ENCODE results near the gene NET1. TPM values are rescaled to one million over a fixed set of nuclear protein-coding genes. Genes with fewer than 3 reads are reported as not detected.

Gene NET1
- total RNA-seq, 6 experiments from 2014 or later, result 23.0 to 64.5 (median 38.5) TPM

GRCh38 chr10:5411941-5412276, 448 bp upstream of the NET1 start:
- peaks cover 0 to 12% (median 4%) of the 10 kb centered on the region in 4 donors for H3K4me1 ChIP-seq
- ATAC-seq (no peak), DNase-seq (no peak)
- intact Hi-C loops (cut with DNase I), result no loop called here
- no peaks in the 10 kb centered on the region for H3K36me3 ChIP-seq
- H3K27me3 ChIP-seq, result no peaks in the 10 kb centered on the region
- no peaks in the 10 kb centered on the region for H3K9me3 ChIP-seq
- 30% methylated on average over 3 of the region's 3 CpGs for WGBS (ENCODE audit: insufficient coverage, low coverage, low lambda C conversion rate, missing lambda C conversion rate)
- H3K27ac ChIP-seq, result no peak overlapping the region
- H3K4me3 ChIP-seq, result peak overlapping the region in 1 of 3 donors; percentile 61
- no peak for TF ChIP-seq POLR2A (IDR thresholded peaks at IDR 0.05)
- TF ChIP-seq, protein P1, sequence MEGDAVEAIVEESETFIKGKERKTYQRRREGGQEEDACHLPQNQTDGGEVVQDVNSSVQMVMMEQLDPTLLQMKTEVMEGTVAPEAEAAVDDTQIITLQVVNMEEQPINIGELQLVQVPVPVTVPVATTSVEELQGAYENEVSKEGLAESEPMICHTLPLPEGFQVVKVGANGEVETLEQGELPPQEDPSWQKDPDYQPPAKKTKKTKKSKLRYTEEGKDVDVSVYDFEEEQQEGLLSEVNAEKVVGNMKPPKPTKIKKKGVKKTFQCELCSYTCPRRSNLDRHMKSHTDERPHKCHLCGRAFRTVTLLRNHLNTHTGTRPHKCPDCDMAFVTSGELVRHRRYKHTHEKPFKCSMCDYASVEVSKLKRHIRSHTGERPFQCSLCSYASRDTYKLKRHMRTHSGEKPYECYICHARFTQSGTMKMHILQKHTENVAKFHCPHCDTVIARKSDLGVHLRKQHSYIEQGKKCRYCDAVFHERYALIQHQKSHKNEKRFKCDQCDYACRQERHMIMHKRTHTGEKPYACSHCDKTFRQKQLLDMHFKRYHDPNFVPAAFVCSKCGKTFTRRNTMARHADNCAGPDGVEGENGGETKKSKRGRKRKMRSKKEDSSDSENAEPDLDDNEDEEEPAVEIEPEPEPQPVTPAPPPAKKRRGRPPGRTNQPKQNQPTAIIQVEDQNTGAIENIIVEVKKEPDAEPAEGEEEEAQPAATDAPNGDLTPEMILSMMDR (IDR thresholded peaks at IDR 0.05), result no peak

GRCh38 chr10:5413012-5413938, 918 bp downstream of the NET1 start:
- peak overlapping the region; percentile 59 to 63 (median 61) for H3K4me3 ChIP-seq
- DNase-seq, result no peak
- peaks cover 0 to 12% (median 4%) of the 10 kb centered on the region in 4 donors for H3K4me1 ChIP-seq
- no peaks in the 10 kb centered on the region for H3K27me3 ChIP-seq
- H3K27ac ChIP-seq, result peak overlapping the region; percentile 16 to 69 (median 67)
- ATAC-seq, result peak; percentile 26 to 38 (median 30)
- 10% methylated on average over 13 of the region's 20 CpGs for WGBS (ENCODE audit: insufficient coverage, low coverage, low lambda C conversion rate, missing lambda C conversion rate)
- no peaks in the 10 kb centered on the region for H3K36me3 ChIP-seq
- TF ChIP-seq, protein P1 (IDR thresholded peaks at IDR 0.05), result no peak
- TF ChIP-seq POLR2A (IDR thresholded peaks at IDR 0.05), result no peak
- no peaks in the 10 kb centered on the region for H3K9me3 ChIP-seq
- intact Hi-C loops (cut with DNase I), result no loop called here

DNA sequence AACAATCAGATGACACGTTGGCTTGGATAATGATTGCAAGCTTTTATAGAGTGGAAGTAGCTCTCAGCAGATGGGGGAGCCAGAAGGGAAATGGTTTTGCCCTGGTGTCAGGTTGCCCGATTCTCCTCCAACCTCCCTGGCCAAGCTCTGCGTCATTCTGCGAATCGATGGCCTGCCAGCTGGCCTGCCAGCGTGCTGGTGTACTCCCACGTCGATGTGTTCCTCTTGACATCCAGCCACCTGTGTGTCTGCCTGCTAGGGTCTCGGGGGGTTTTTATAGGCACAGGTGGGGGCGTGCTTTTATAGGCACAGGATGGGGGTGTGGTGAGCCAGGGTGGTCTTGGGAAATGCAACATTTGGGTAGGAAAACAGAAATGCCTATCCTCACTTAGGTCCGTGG, 4.6 kb downstream of the NET1 start:
- Histone ChIP-seq H3K27ac (no peak overlapping the region), H3K4me1 (peaks cover 0 to 12% (median 4%) of the 10 kb centered on the region in 4 donors), H3K36me3 (no peaks in the 10 kb centered on the region), H3K4me3 (no peak overlapping the region), H3K9me3 (no peaks in the 10 kb centered on the region), H3K27me3 (no peaks in the 10 kb centered on the region)
- 100% methylated on average over 5 of the region's 11 CpGs for WGBS (ENCODE audit: insufficient coverage, low coverage, low lambda C conversion rate, missing lambda C conversion rate)
- intact Hi-C loops (cut with DNase I), result no loop called here
- ATAC-seq (peak in 1 of 4 donors; percentile 52), DNase-seq (no peak)
- TF ChIP-seq POLR2A (IDR thresholded peaks at IDR 0.05), result no peak
- TF ChIP-seq, protein P1 (IDR thresholded peaks at IDR 0.05), result no peak

DNA sequence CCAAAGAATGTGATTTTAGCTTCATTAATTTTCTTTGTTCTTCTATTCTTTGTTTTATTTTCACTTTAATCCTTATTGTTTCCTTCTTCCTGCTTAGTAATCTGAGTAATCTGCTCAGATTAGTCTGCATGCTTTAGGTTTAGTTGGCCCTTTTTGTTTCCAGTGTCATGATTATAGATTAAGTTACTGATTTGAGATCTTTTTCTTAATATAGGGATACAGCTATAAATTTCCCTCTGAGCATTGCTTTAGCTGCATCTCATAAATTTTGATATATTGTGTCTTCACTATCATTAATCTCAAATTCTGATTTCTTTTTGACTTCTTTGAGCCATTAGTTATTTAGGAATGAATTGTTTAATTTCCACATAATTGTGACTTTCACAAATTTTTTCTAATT, 6.2 kb downstream of the NET1 start:
- DNase-seq, result no peak
- Histone ChIP-seq H3K36me3 (no peaks in the 10 kb centered on the region), H3K4me1 (peaks cover 0 to 12% (median 2%) of the 10 kb centered on the region in 4 donors), H3K27ac (no peak overlapping the region), H3K4me3 (no peak overlapping the region), H3K27me3 (no peaks in the 10 kb centered on the region), H3K9me3 (no peaks in the 10 kb centered on the region)
- TF ChIP-seq, protein P1 (IDR thresholded peaks at IDR 0.05), result no peak
- no peak for TF ChIP-seq POLR2A (IDR thresholded peaks at IDR 0.05)
- intact Hi-C loops (cut with DNase I), result no loop called here
- ATAC-seq, result no peak
